Measurements from ENCODE around the gene EIF4E1B. TPM values are rescaled to one million over a fixed set of nuclear protein-coding genes. Genes with fewer than 3 reads are reported as not detected.

The EIF4E1B gene
- total and polyA plus RNA-seq, 2 donors (not counting 1 experiment from before 2014, with no cell fraction given): not detected

DNA sequence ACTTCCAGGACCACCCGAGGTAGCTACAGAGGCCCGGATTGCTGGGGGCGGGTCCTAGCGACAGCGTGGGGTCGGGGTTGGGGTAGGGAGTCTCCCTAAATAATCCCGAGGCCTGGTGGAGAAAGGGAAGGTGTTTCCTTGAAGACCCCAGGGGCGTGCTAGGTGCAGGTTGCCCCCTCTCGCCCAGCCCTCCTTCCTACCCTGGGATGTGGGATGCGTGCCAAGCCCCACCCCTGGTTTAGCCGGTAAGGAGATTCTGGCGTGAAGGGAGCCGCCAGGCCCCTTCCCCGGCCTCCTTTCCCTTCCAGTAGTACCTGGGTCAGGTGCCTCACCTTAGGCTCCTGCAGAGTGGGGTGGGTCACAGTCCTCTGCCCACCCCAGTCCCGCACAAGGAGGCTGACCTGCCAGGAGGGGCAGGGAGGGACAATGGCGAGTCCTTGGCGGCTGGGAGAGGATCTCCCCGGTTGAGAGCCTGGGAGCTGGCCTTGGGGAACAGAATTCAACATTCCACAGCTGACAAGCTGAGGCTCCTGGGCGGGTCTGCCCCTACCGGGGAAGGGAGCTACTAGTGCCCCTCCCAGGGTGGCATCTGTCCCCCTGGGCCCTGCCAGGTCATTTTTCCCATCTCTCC is 17.5 kb downstream of the EIF4E1B start:
- Histone ChIP-seq H3K4me3 (replicated peaks in 1 of 4; ENCODE audit: control extremely low read depth in 1 of 4, insufficient read depth in 1 of 4, low read depth in 3 of 4, low read length in 4 of 4) (peak overlapping the region; percentile 79 to 89 (median 82)), H3K9ac (ENCODE audit: insufficient read depth, low read length) (peak overlapping the region; percentile 87), H3K27ac (ENCODE audit: insufficient read depth, low read length) (peak overlapping the region; percentile 61), H2AFZ (ENCODE audit: low read length) (peak overlapping the region; percentile 67), H3K4me2 (ENCODE audit: extremely low read depth, insufficient read depth, low read length) (peak overlapping the region; percentile 95), H3K36me3 (ENCODE audit: control insufficient read depth, insufficient read depth, low read length) (peaks cover 2% of the 10 kb centered on the region), H3K27me3 (ENCODE audit: control insufficient read depth, insufficient read depth, low read length) (no peaks in the 10 kb centered on the region), H3K79me2 (ENCODE audit: control insufficient read depth, insufficient read depth, low read length) (peaks cover 12% of the 10 kb centered on the region), H4K20me1 (ENCODE audit: control insufficient read depth, extremely low read depth, insufficient read depth, low read length) (no peaks in the 10 kb centered on the region), H3K9me3 (ENCODE audit: control insufficient read depth, insufficient read depth, low read depth, low read length) (no peaks in the 10 kb centered on the region), H3K4me1 (ENCODE audit: control insufficient read depth, extremely low read depth, insufficient read depth, low read length) (peaks cover 14% of the 10 kb centered on the region)
- TF ChIP-seq, protein P1, sequence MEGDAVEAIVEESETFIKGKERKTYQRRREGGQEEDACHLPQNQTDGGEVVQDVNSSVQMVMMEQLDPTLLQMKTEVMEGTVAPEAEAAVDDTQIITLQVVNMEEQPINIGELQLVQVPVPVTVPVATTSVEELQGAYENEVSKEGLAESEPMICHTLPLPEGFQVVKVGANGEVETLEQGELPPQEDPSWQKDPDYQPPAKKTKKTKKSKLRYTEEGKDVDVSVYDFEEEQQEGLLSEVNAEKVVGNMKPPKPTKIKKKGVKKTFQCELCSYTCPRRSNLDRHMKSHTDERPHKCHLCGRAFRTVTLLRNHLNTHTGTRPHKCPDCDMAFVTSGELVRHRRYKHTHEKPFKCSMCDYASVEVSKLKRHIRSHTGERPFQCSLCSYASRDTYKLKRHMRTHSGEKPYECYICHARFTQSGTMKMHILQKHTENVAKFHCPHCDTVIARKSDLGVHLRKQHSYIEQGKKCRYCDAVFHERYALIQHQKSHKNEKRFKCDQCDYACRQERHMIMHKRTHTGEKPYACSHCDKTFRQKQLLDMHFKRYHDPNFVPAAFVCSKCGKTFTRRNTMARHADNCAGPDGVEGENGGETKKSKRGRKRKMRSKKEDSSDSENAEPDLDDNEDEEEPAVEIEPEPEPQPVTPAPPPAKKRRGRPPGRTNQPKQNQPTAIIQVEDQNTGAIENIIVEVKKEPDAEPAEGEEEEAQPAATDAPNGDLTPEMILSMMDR (conservative IDR thresholded peaks at IDR 0.05 in 1 of 2, IDR thresholded peaks at IDR 0.05 in 1 of 2; ENCODE audit: low read depth in 1 of 2, low read length in 2 of 2): no peak
- TF ChIP-seq EZH2 (IDR thresholded peaks at IDR 0.05; ENCODE audit: low read length, missing control alignments): no peak
- DNase-seq (ENCODE audit: low read depth in 2 of 2): peak in 1 of 2 donors; percentile 17

DNA sequence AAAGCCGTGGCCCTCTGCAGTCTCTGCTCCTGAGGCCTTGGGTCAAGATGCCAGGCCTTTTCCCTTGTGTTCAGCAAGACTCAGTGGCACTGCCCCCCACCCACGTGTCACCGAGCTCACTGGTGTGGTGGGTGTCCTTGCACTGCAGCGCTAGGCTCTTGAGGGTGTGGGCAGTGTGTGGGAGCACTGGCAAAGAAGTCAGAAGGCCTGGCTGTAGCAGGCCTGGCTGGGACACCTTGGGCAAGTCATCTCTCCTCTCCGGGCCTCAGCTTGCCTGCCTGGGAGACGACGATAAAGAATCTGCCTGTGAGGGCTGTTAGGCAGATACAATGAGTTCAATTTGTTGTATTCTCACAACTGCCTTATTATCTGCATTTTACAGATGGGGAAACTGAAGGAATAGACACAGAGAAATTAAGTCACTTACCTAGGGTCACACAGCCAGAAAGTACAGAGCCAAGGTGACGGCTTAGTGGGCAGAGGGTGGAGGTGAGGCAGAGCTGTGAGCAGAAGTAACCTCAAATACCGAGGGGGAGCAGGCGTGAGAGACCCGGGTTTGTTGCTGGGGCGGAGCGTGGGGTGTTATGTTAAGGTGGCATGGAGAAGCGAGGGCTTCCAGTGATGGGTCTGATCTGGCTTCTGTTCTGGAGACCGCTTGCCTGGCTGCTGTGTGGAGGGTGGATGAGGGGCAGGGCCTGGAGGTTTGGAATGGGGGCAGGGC is 18.2 kb downstream of the EIF4E1B start:
- Histone ChIP-seq H3K9me3 (ENCODE audit: control insufficient read depth, insufficient read depth, low read depth, low read length) (no peaks in the 10 kb centered on the region), H3K4me1 (ENCODE audit: control insufficient read depth, extremely low read depth, insufficient read depth, low read length) (peaks cover 15% of the 10 kb centered on the region), H3K4me3 (replicated peaks in 1 of 4; ENCODE audit: control extremely low read depth in 1 of 4, insufficient read depth in 1 of 4, low read depth in 3 of 4, low read length in 4 of 4) (peak overlapping the region; percentile 79 to 89 (median 82)), H3K4me2 (ENCODE audit: extremely low read depth, insufficient read depth, low read length) (peak overlapping the region; percentile 95), H2AFZ (ENCODE audit: low read length) (no peak overlapping the region), H3K27ac (ENCODE audit: insufficient read depth, low read length) (no peak overlapping the region), H3K27me3 (ENCODE audit: control insufficient read depth, insufficient read depth, low read length) (no peaks in the 10 kb centered on the region), H3K79me2 (ENCODE audit: control insufficient read depth, insufficient read depth, low read length) (peaks cover 12% of the 10 kb centered on the region), H3K36me3 (ENCODE audit: control insufficient read depth, insufficient read depth, low read length) (peaks cover 2% of the 10 kb centered on the region), H3K9ac (ENCODE audit: insufficient read depth, low read length) (peak overlapping the region; percentile 87), H4K20me1 (ENCODE audit: control insufficient read depth, extremely low read depth, insufficient read depth, low read length) (no peaks in the 10 kb centered on the region)
- DNase-seq (ENCODE audit: low read depth in 2 of 2): no peak
- TF ChIP-seq EZH2 (IDR thresholded peaks at IDR 0.05; ENCODE audit: low read length, missing control alignments): no peak
- TF ChIP-seq, protein P1 (conservative IDR thresholded peaks at IDR 0.05 in 1 of 2, IDR thresholded peaks at IDR 0.05 in 1 of 2; ENCODE audit: low read depth in 1 of 2, low read length in 2 of 2): no peak

DNA sequence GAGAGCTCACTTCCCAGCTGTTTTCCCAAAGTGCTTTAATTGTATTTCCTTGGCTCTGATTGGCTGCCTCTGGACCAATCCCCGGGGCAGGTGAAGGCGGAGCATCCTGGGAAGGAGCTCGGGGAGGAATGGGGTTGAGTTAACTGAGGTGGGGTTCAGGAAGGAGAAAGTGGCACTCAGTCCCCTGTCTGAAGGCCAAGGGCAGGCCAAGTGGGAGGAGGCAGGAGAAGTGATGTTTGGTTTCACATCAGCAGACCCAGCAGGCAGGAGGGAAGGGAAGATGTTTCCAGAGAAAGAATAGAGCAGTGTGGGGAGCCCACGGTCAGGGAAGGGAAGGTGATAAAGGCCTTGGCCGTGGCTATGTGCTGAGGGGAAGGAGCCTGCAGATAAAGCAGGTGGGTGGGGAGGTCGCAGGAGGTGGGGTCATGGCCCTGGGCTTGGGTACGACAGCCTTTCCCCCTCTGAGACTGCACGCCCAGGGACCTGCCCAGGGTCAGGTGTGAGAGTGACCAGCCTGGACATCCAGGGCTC is 19.9 kb downstream of the EIF4E1B start:
- H3K9ac ChIP-seq (ENCODE audit: insufficient read depth, low read length): no peak overlapping the region
- DNase-seq (ENCODE audit: low read depth in 2 of 2): no peak
- peaks cover 12% of the 10 kb centered on the region for H3K79me2 ChIP-seq (ENCODE audit: control insufficient read depth, insufficient read depth, low read length)
- no peak overlapping the region for H3K4me3 ChIP-seq (replicated peaks in 1 of 4; ENCODE audit: control extremely low read depth in 1 of 4, insufficient read depth in 1 of 4, low read depth in 3 of 4, low read length in 4 of 4)
- H3K36me3 ChIP-seq (ENCODE audit: control insufficient read depth, insufficient read depth, low read length): peaks cover 2% of the 10 kb centered on the region
- no peaks in the 10 kb centered on the region for H3K27me3 ChIP-seq (ENCODE audit: control insufficient read depth, insufficient read depth, low read length)
- H3K4me1 ChIP-seq (ENCODE audit: control insufficient read depth, extremely low read depth, insufficient read depth, low read length): peaks cover 15% of the 10 kb centered on the region
- TF ChIP-seq, protein P1 (conservative IDR thresholded peaks at IDR 0.05 in 1 of 2, IDR thresholded peaks at IDR 0.05 in 1 of 2; ENCODE audit: low read depth in 1 of 2, low read length in 2 of 2): no peak
- no peak for TF ChIP-seq EZH2 (IDR thresholded peaks at IDR 0.05; ENCODE audit: low read length, missing control alignments)
- H2AFZ ChIP-seq (ENCODE audit: low read length): no peak overlapping the region
- no peaks in the 10 kb centered on the region for H4K20me1 ChIP-seq (ENCODE audit: control insufficient read depth, extremely low read depth, insufficient read depth, low read length)
- no peaks in the 10 kb centered on the region for H3K9me3 ChIP-seq (ENCODE audit: control insufficient read depth, insufficient read depth, low read depth, low read length)
- no peak overlapping the region for H3K27ac ChIP-seq (ENCODE audit: insufficient read depth, low read length)
- no peak overlapping the region for H3K4me2 ChIP-seq (ENCODE audit: extremely low read depth, insufficient read depth, low read length)
